DND-41 (cell line): ENCODE results near the gene HS3ST3B1.

Experiments
- ATAC-seq: fragments of 200-7000 bp; cut with Tn5 transposase; 3 replicates; pipeline ENCODE4 v1.9.1; 2021; ENCODE audit warnings: low read depth; ENCODE audit not compliant: insufficient read depth
- DNase-seq: peaks from one replicate; pipeline ENCODE4 v3.0.0-alpha.2; 2020
- H2AFZ ChIP-seq: 2 replicates; pipeline ENCODE4 v1.6.0; 2012; ENCODE audit warnings: low read depth, low read length
- H3K27ac ChIP-seq: 2 replicates; pipeline ENCODE4 v1.5.1; 2012; ENCODE audit warnings: low read length, inconsistent platforms
- H3K27me3 ChIP-seq: fragments of 200-600 bp; sonication (generic); 2 replicates; pipeline ENCODE4 v1.6.0; 2012; ENCODE audit warnings: low read length, mild to moderate bottlenecking, inconsistent platforms; ENCODE audit not compliant: insufficient read depth, poor library complexity
- H3K36me3 ChIP-seq: 2 replicates; pipeline ENCODE4 v1.5.1; 2012; ENCODE audit warnings: low read length, inconsistent platforms; ENCODE audit not compliant: insufficient read depth
- H3K4me1 ChIP-seq: 2 replicates; pipeline ENCODE4 v1.5.1; 2012; ENCODE audit warnings: mild to moderate bottlenecking, low read length; ENCODE audit not compliant: insufficient read depth
- H3K4me2 ChIP-seq: 2 replicates; pipeline ENCODE4 v1.6.0; 2012; ENCODE audit warnings: mild to moderate bottlenecking, moderate library complexity, low read length, inconsistent platforms; ENCODE audit not compliant: insufficient read depth
- H3K4me3 ChIP-seq, 2 experiments: fragments of 200-600 bp in 1 of 2; shearing (Covaris generic) in 1 of 2; 2 replicates each; pipeline ENCODE4 v1.5.1; 2012 to 2016; ENCODE audit warnings: inconsistent platforms in 2 of 2, low read length in 2 of 2, mild to moderate bottlenecking in 2 of 2, low read depth in 1 of 2, moderate library complexity in 1 of 2
- H3K79me2 ChIP-seq: 2 replicates; pipeline ENCODE4 v1.6.0; 2012; ENCODE audit warnings: low read length, inconsistent platforms; ENCODE audit not compliant: insufficient read depth
- H3K9ac ChIP-seq: 2 replicates; pipeline ENCODE4 v1.6.0; 2012; ENCODE audit warnings: low read depth, mild to moderate bottlenecking, inconsistent platforms, low read length, moderate library complexity
- H3K9me3 ChIP-seq: 2 replicates; pipeline ENCODE4 v1.5.1; 2012; ENCODE audit warnings: low read length, moderate library complexity, mild to moderate bottlenecking, inconsistent platforms; ENCODE audit not compliant: insufficient read depth, severe bottlenecking
- H4K20me1 ChIP-seq: 2 replicates; pipeline ENCODE4 v1.6.0; 2012; ENCODE audit warnings: low read length; ENCODE audit not compliant: insufficient read depth
- EZH2 ChIP-seq: IDR thresholded peaks from 3 replicates; pipeline ENCODE4 v1.6.1; 2012; ENCODE audit warnings: borderline replicate concordance, low read depth, mild to moderate bottlenecking, moderate library complexity, low read length, inconsistent platforms; ENCODE audit not compliant: severe bottlenecking
- TF ChIP-seq, protein P1 (sequence below): IDR thresholded peaks from 2 replicates; pipeline ENCODE4 v1.5.1; 2012; ENCODE audit warnings: borderline replicate concordance, low read length, moderate library complexity, mild to moderate bottlenecking; ENCODE audit not compliant: poor library complexity, severe bottlenecking; ENCODE audit errors: extremely low read depth

HS3ST3B1 gene

GRCh38 chr17:14346801-14347200 lies 45.9 kb downstream of the HS3ST3B1 start:
- TF ChIP-seq, protein P1, sequence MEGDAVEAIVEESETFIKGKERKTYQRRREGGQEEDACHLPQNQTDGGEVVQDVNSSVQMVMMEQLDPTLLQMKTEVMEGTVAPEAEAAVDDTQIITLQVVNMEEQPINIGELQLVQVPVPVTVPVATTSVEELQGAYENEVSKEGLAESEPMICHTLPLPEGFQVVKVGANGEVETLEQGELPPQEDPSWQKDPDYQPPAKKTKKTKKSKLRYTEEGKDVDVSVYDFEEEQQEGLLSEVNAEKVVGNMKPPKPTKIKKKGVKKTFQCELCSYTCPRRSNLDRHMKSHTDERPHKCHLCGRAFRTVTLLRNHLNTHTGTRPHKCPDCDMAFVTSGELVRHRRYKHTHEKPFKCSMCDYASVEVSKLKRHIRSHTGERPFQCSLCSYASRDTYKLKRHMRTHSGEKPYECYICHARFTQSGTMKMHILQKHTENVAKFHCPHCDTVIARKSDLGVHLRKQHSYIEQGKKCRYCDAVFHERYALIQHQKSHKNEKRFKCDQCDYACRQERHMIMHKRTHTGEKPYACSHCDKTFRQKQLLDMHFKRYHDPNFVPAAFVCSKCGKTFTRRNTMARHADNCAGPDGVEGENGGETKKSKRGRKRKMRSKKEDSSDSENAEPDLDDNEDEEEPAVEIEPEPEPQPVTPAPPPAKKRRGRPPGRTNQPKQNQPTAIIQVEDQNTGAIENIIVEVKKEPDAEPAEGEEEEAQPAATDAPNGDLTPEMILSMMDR: no peak
- no peak for TF ChIP-seq EZH2
- Histone ChIP-seq H3K4me2 (no peak overlapping the region), H2AFZ (no peak overlapping the region), H3K27me3 (no peaks in the 10 kb centered on the region), H3K27ac (no peak overlapping the region), H3K36me3 (peaks cover 25% of the 10 kb centered on the region), H3K4me1 (no peaks in the 10 kb centered on the region), H3K4me3 (no peak overlapping the region), H3K9me3 (no peaks in the 10 kb centered on the region), H4K20me1 (no peaks in the 10 kb centered on the region), H3K79me2 (peaks cover 8% of the 10 kb centered on the region), H3K9ac (no peak overlapping the region)
- no peak for ATAC-seq
- DNase-seq: no peak

DNA sequence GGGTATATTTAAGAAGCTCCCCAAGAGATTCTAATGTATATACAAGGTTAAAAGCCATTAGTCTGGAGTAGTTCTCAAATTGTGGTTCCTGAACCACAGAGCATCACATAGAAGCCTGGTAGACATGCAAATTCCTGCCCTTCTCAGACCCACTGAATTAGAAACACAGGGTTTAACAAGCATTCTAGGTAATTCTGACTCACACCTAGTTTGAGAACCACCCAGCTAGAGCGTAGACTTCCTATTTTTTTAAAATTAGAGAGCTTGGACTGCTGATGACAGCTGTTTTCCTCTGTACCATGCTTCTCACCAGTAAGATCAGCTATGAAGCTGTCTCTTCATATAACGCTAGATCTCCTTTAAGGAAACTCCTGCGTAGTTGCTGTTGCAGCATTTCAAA lies 50.6 kb downstream of the HS3ST3B1 start:
- DNase-seq (no peak), ATAC-seq (no peak; the same call in 2 of the 3 replicates)
- Histone ChIP-seq H4K20me1 (no peaks in the 10 kb centered on the region), H3K9me3 (no peaks in the 10 kb centered on the region), H3K9ac (no peak overlapping the region), H3K4me2 (no peak overlapping the region), H3K4me3 (no peak overlapping the region), H2AFZ (no peak overlapping the region), H3K79me2 (no peaks in the 10 kb centered on the region), H3K4me1 (no peaks in the 10 kb centered on the region), H3K36me3 (peaks cover 16% of the 10 kb centered on the region), H3K27me3 (no peaks in the 10 kb centered on the region), H3K27ac (no peak overlapping the region)
- TF ChIP-seq, protein P1: no peak
- TF ChIP-seq EZH2: no peak

DNA sequence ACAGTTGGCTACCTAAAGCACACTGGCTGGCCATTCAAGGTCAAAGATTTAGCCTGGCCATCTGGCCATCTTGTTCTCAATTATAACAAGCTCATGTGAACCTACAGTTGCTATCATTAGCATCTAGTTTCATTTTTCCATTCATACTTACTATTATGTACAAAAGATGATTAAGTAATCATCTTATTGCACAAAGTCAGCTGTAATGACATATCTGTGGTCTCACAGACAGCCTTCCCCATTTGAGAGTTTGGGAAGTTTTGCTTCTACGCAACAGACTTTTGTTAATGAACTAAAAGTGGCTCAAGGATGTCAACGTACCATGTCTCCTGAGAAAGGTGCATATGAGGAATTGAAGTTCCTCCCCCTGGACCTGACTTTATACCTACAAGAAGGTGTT lies 51.3 kb downstream of the HS3ST3B1 start:
- H3K36me3 ChIP-seq: peaks cover 11% of the 10 kb centered on the region; the same call in 1 of the 2 replicates
- H3K79me2 ChIP-seq: no peaks in the 10 kb centered on the region
- no peaks in the 10 kb centered on the region for H3K9me3 ChIP-seq
- no peaks in the 10 kb centered on the region for H3K4me1 ChIP-seq
- no peak overlapping the region for H2AFZ ChIP-seq
- no peak overlapping the region for H3K9ac ChIP-seq
- ATAC-seq (no peak), DNase-seq (no peak)
- H3K27ac ChIP-seq: no peak overlapping the region
- H3K27me3 ChIP-seq: no peaks in the 10 kb centered on the region
- H4K20me1 ChIP-seq: no peaks in the 10 kb centered on the region
- H3K4me3 ChIP-seq: no peak overlapping the region
- no peak overlapping the region for H3K4me2 ChIP-seq
- TF ChIP-seq, protein P1: no peak
- TF ChIP-seq EZH2: no peak

DNA sequence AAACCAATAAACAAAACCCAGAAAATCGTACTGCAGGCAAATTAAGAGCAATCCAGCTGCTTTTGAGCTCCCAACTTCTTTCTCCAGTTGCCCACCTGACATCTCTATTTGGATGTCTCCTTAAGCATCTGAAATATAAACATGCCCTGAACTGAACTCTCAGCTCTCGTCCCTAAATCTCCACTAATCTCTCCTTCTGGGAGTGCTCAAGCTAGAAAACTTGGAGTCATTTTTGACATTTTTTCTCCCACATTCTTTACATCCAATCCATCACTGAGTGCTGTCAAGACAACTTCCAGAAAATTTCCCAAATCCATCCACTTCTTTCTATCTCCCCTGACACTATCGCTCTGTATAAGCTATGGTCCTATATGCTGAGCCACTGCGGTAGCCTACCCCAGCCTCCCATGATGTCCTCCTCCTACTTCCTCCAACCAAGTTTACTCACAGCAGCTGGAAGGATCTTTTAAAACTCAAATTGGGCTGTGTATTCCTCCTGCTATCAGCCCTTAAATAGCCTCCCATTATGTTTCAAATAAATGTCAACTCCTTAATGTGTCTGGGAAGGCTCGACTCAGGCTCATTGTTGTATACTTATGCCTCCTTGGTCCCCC lies 53.1 kb downstream of the HS3ST3B1 start:
- no peaks in the 10 kb centered on the region for H3K9me3 ChIP-seq
- no peaks in the 10 kb centered on the region for H3K79me2 ChIP-seq
- no peak overlapping the region for H3K4me2 ChIP-seq
- no peaks in the 10 kb centered on the region for H3K4me1 ChIP-seq
- H3K4me3 ChIP-seq: no peak overlapping the region
- no peak overlapping the region for H3K27ac ChIP-seq
- H4K20me1 ChIP-seq: no peaks in the 10 kb centered on the region
- no peak overlapping the region for H2AFZ ChIP-seq
- no peak for DNase-seq
- no peaks in the 10 kb centered on the region for H3K27me3 ChIP-seq
- TF ChIP-seq EZH2: no peak
- TF ChIP-seq, protein P1: no peak
- ATAC-seq: no peak
- H3K36me3 ChIP-seq: peaks cover 5% of the 10 kb centered on the region; the same call in 1 of the 2 replicates
- H3K9ac ChIP-seq: no peak overlapping the region
